ENCODE measurements around the gene SAMD4A.

- no peak for TF ChIP-seq CTCF (IDR thresholded peaks at IDR 0.05 in 8 of 11, conservative IDR thresholded peaks at IDR 0.05 in 3 of 11)
- TF ChIP-seq POLR2AphosphoS5 (IDR thresholded peaks at IDR 0.05): no peak
Observed at GRCh38 chr14:54675236-54676128, 108.6 kb downstream of the SAMD4A start.
